Posterior vena cava (tissue), 2 donors: Measurements from ENCODE around the gene CCNC. TPM values are rescaled to one million over a fixed set of nuclear protein-coding genes. Genes with fewer than 3 reads are reported as not detected.

Source experiments
- total RNA-seq, 2 donors: library from RNA; stranded (reverse); fragmentation: NEBNext Ultra II Directional; extraction: Animal tissue kit (Norgen Biotek cat#: 25700); gene quantifications; one replicate each; pipeline ENCODE4 v1.2.1, GENCODE V29; 2021
- donor health status: DM: yes; HTN: yes; CAD: no.
- donor health status: DM: yes; HTN: yes; CAD: no.

The CCNC gene
- total RNA-seq, 2 donors from 2014 or later, result 32.3 to 41.4 TPM

Other genes with a start within 250 kb of the CCNC start
- 10 to 100 TPM; 10.8 to 12.9 TPM for gene FAXC, start 219.0 kb downstream of the CCNC start, total RNA-seq
- 1 to 10 TPM; 5.5 to 7.2 TPM for gene COQ3, start 174.5 kb downstream of the CCNC start, total RNA-seq
- gene PNISR, start 143.4 kb downstream of the CCNC start, total RNA-seq, result 10 to 100 TPM; 74.1 to 79.0 TPM
- gene USP45, start 53.2 kb downstream of the CCNC start, total RNA-seq, result 10 to 100 TPM; 13.6 to 16.0 TPM
- gene PRDM13, start 38.2 kb upstream of the CCNC start, total RNA-seq, result not detected